PC-9 (cell line): Measurements from ENCODE around the gene BICRAL.
"Not testable (repeated sequence)": the region's sequence is repeated elsewhere in the genome, so short reads cannot be mapped to it uniquely, and the experiment has no call there.

ENCODE experiments used
- CTCF ChIP-seq: fragments of 200-600 bp; sonication (generic); conservative IDR thresholded peaks from 2 replicates; pipeline ENCODE4 v1.6.1; 2017; ENCODE audit warnings: mixed run types, antibody characterized with exemption, mild to moderate bottlenecking, moderate library complexity
- EZH2 ChIP-seq: fragments of 200-600 bp; sonication (generic); IDR thresholded peaks from 2 replicates; pipeline ENCODE4 v1.8.0; 2017; ENCODE audit warnings: antibody characterized with exemption, low read depth

GRCh38 chr6:42894041-42894828, 112.4 kb downstream of the BICRAL start:
- not testable (repeated sequence) for TF ChIP-seq EZH2, CTCF
